ENCODE data around the gene TMIGD1.

TMIGD1 gene

GRCh38 chr17:30378825-30379302 lies 45.0 kb upstream of the TMIGD1 start, which contains the start of gene CPD:
TSS of gene CPD (plus strand) at chr17:30378927. CDS start at chr17:30378981, 54 bp downstream.
- peak; percentile 96 for DNase-seq (ENCODE audit: low read depth)
- TF ChIP-seq CTCF (IDR thresholded peaks at IDR 0.05; ENCODE audit: insufficient read depth, low read depth, low read length, missing control alignments) = no peak
- peak within 1 kb of the TSS; percentile 83 for H3K4me3 ChIP-seq (ENCODE audit: low read depth, low read length)

GRCh38 chr17:30378241-30378824 lies 44.5 kb upstream of the TMIGD1 start:
- H3K4me3 ChIP-seq (ENCODE audit: low read depth, low read length) = peak overlapping the region; percentile 83
- peak; percentile 41 for DNase-seq (ENCODE audit: low read depth)
- TF ChIP-seq CTCF (IDR thresholded peaks at IDR 0.05; ENCODE audit: insufficient read depth, low read depth, low read length, missing control alignments) = no peak

- DNase-seq (ENCODE audit: low read depth) = no peak
- no peak for TF ChIP-seq CTCF (IDR thresholded peaks at IDR 0.05; ENCODE audit: insufficient read depth, low read depth, low read length, missing control alignments)
- no peak overlapping the region for H3K4me3 ChIP-seq (ENCODE audit: low read depth, low read length)
Observed at GRCh38 chr17:30377574-30378240, 43.9 kb upstream of the TMIGD1 start.

GRCh38 chr17:30376621-30377452 lies 43.0 kb upstream of the TMIGD1 start:
- peak; percentile 84 for DNase-seq (ENCODE audit: low read depth)
- H3K4me3 ChIP-seq (ENCODE audit: low read depth, low read length) = no peak overlapping the region; the same call in 1 of the 2 replicates
- no peak for TF ChIP-seq CTCF (IDR thresholded peaks at IDR 0.05; ENCODE audit: insufficient read depth, low read depth, low read length, missing control alignments)

GRCh38 chr17:30375661-30376060 lies 41.8 kb upstream of the TMIGD1 start:
- no peak overlapping the region for H3K4me3 ChIP-seq (ENCODE audit: low read depth, low read length)
- no peak for TF ChIP-seq CTCF (IDR thresholded peaks at IDR 0.05; ENCODE audit: insufficient read depth, low read depth, low read length, missing control alignments)
- DNase-seq (ENCODE audit: low read depth) = no peak

- TF ChIP-seq CTCF (IDR thresholded peaks at IDR 0.05; ENCODE audit: insufficient read depth, low read depth, low read length, missing control alignments) = no peak
- H3K4me3 ChIP-seq (ENCODE audit: low read depth, low read length) = no peak overlapping the region
- DNase-seq (ENCODE audit: low read depth) = no peak
Observed at GRCh38 chr17:30372755-30373154, 38.9 kb upstream of the TMIGD1 start.

Measured in GM12865 (cell line).